ENCODE data around the gene MUSTN1.

DNA sequence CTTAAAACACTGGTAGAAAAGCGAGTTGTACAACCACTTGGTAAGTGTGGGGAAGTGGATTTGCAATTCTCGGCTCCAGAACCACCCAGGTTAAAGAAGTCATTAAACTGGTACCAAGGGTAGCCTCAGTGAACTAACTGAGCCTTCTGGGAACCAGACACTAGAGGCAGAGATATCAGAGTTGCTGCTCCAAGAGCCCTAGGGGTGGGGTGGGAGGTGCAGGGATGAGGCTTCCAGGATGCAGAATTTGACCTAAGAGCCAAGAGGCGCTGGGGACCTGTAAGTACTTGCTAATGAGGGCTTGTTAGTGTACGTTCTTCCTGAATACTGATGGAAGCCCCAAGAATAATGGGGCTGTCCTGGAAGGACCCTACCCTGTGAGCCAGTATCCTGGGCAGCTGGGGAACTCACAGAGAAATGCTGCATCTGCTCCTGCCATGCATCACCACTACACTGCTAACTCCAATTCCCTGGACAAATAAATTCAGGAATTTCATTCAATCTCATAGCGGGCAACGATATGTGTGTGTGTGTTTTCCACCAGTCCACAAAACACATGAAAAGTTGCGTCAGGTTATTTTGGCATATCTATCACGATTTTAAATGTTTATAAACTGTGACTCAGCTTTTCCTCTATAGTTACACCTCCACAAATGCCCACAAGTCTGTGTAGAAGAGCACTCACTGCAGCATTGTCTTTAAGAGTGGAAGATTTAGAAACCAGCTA lies 38.8 kb upstream of the MUSTN1 start:
- TF ChIP-seq EZH2phosphoT487 (IDR thresholded peaks at IDR 0.05; ENCODE audit: insufficient read depth, low read depth) (no peak), EZH2 (IDR thresholded peaks at IDR 0.05; ENCODE audit: insufficient read depth, poor library complexity, severe bottlenecking) (no peak)
